ENCODE results near the gene ZNF175. TPM values are rescaled to one million over a fixed set of nuclear protein-coding genes. Genes with fewer than 3 reads are reported as not detected.

ZNF175 gene
- total RNA-seq, 4 donors from 2014 or later, result 2.1 to 5.0 (median 2.6) TPM

DNA sequence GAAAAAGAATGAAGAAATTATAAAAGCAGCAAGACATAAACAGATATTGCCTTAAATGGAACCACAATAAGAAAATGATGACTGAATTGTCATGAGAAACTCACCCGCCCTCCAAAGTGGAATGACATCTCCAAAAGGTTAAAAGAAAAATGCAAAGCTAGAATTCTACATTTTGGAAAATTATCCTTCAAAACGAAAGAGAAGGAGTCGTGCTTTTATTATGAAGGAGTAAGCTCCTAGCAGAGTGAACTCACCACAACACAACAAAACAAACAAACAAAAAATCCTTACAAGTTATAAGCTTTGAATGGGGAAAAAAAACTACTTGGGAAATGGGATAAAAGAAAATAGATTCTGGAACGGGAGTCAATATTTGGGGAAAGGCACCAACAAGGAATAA, 68.8 kb downstream of the ZNF175 start:
- H3K27ac ChIP-seq, result no peak overlapping the region
- no peak overlapping the region for H3K4me3 ChIP-seq
- H3K27me3 ChIP-seq, result no peaks in the 10 kb centered on the region
- intact Hi-C loops (cut with DNase I; ENCODE audit: low total_unique reads) (no loop called here), in situ Hi-C loops (cut with MboI; ENCODE audit: low sequenced_read_pairs in 4 of 4) (no loop called here)
- no peaks in the 10 kb centered on the region for H3K4me1 ChIP-seq
- TF ChIP-seq POLR2A (IDR thresholded peaks at IDR 0.05), result no peak
- TF ChIP-seq, protein P1, sequence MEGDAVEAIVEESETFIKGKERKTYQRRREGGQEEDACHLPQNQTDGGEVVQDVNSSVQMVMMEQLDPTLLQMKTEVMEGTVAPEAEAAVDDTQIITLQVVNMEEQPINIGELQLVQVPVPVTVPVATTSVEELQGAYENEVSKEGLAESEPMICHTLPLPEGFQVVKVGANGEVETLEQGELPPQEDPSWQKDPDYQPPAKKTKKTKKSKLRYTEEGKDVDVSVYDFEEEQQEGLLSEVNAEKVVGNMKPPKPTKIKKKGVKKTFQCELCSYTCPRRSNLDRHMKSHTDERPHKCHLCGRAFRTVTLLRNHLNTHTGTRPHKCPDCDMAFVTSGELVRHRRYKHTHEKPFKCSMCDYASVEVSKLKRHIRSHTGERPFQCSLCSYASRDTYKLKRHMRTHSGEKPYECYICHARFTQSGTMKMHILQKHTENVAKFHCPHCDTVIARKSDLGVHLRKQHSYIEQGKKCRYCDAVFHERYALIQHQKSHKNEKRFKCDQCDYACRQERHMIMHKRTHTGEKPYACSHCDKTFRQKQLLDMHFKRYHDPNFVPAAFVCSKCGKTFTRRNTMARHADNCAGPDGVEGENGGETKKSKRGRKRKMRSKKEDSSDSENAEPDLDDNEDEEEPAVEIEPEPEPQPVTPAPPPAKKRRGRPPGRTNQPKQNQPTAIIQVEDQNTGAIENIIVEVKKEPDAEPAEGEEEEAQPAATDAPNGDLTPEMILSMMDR (IDR thresholded peaks at IDR 0.05 in 4 of 5, conservative IDR thresholded peaks at IDR 0.05 in 1 of 5), result no peak
- DNase-seq (no peak), ATAC-seq (no peak)
- no peaks in the 10 kb centered on the region for H3K9me3 ChIP-seq
- H3K36me3 ChIP-seq, result no peaks in the 10 kb centered on the region

DNA sequence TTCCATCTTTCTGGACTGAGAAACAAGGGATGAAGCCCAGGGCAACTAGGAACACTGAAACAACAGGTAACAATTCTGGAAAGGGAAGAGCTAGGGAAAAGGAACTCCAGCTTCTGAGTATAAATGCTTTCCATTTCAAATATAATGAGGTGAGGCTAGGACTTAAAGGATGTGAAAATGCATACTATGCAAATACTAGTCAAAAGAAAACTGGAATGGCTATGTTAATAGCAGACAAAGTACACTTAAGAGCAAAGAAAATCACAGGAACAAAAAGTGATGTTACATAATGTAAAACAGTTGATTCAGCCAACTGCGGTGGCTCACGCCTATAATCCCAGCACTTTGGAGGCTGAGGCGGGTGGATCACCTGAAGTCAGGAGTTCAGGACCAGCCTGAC, 69.3 kb downstream of the ZNF175 start:
- no peaks in the 10 kb centered on the region for H3K36me3 ChIP-seq
- H3K9me3 ChIP-seq, result no peaks in the 10 kb centered on the region
- no peak overlapping the region for H3K4me3 ChIP-seq
- ATAC-seq, result no peak
- no peaks in the 10 kb centered on the region for H3K27me3 ChIP-seq
- intact Hi-C loops (cut with DNase I; ENCODE audit: low total_unique reads) (no loop called here), in situ Hi-C loops (cut with MboI; ENCODE audit: low sequenced_read_pairs in 4 of 4) (no loop called here)
- TF ChIP-seq, protein P1 (IDR thresholded peaks at IDR 0.05 in 4 of 5, conservative IDR thresholded peaks at IDR 0.05 in 1 of 5), result no peak
- TF ChIP-seq POLR2A (IDR thresholded peaks at IDR 0.05), result no peak
- H3K4me1 ChIP-seq, result no peaks in the 10 kb centered on the region
- H3K27ac ChIP-seq, result no peak overlapping the region
- DNase-seq, result no peak

DNA sequence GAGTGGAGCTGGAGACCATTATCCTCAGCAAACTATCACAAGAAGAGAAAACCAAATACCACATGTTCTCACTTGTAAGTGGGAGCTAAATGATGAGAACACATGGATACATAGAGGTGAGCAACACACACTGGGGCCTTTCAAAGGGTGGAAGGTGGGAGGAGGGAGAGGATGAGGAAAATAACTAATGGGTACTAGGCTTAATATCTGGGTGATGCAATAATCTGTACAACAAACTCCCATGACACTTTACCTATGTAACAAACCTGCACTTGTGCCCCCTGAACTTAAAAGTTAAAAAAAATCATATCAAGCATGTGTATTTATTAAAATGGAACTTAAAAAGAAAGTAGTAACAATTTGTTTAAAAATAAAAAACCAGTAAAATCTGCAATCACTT, 70.6 kb downstream of the ZNF175 start:
- intact Hi-C loops (cut with DNase I; ENCODE audit: low total_unique reads) (no loop called here), in situ Hi-C loops (cut with MboI; ENCODE audit: low sequenced_read_pairs in 4 of 4) (no loop called here)
- DNase-seq (no peak), ATAC-seq (no peak)
- TF ChIP-seq, protein P1 (IDR thresholded peaks at IDR 0.05 in 4 of 5, conservative IDR thresholded peaks at IDR 0.05 in 1 of 5), result no peak
- TF ChIP-seq POLR2A (IDR thresholded peaks at IDR 0.05), result no peak
- Histone ChIP-seq H3K4me1 (no peaks in the 10 kb centered on the region), H3K27ac (no peak overlapping the region), H3K36me3 (no peaks in the 10 kb centered on the region), H3K4me3 (no peak overlapping the region), H3K27me3 (no peaks in the 10 kb centered on the region), H3K9me3 (no peaks in the 10 kb centered on the region)

Other genes with a start within 250 kb of the ZNF175 start
- under 1 TPM; 0.20 to 0.75 (median 0.34) TPM for gene VSIG10L, start 229.1 kb upstream of the ZNF175 start, total RNA-seq
- gene ETFB, start 204.9 kb upstream of the ZNF175 start, total RNA-seq, result 100 to 1,000 TPM; 118 to 164 (median 141) TPM
- gene CLDND2, start 202.3 kb upstream of the ZNF175 start, total RNA-seq, result not detected
- gene NKG7, start 198.6 kb upstream of the ZNF175 start, total RNA-seq, result 1 to 10 TPM in 1 of 4 donors, under 1 TPM in 1, not detected in 2; 0.73 to 1.2 TPM
- not detected for gene LIM2, start 183.3 kb upstream of the ZNF175 start, total RNA-seq
- gene C19orf84, start 180.7 kb upstream of the ZNF175 start, total RNA-seq, result not detected
- gene SIGLEC10, start 153.6 kb upstream of the ZNF175 start, total RNA-seq, result 1 to 10 TPM in 1 of 4 donors, under 1 TPM in 2, not detected in 1; 0.87 to 1.3 (median 0.98) TPM
- gene SIGLEC8, start 112.8 kb upstream of the ZNF175 start, total RNA-seq, result under 1 TPM in 1 of 4 donors, not detected in 3; 0.13 TPM
- gene CEACAM18, start 92.7 kb upstream of the ZNF175 start, total RNA-seq, result not detected
- gene SIGLEC12, start 69.5 kb upstream of the ZNF175 start, total RNA-seq, result not detected
- gene SIGLEC6, start 39.6 kb upstream of the ZNF175 start, total RNA-seq, result under 1 TPM in 2 of 4 donors, not detected in 2; 0.18 to 0.46 TPM
- 1 to 10 TPM in 1 of 4 donors, under 1 TPM in 1, not detected in 2; 0.18 to 1.0 TPM for gene SIGLEC5, start 59.1 kb downstream of the ZNF175 start, total RNA-seq
- gene SIGLEC14, start 75.5 kb downstream of the ZNF175 start, total RNA-seq, result 1 to 10 TPM in 1 of 4 donors, under 1 TPM in 2, not detected in 1; 0.83 to 2.2 (median 0.98) TPM
- under 1 TPM in 3 of 4 donors, not detected in 1; 0.64 to 0.94 (median 0.71) TPM for gene SPACA6, start 122.0 kb downstream of the ZNF175 start, total RNA-seq
- under 1 TPM in 1 of 4 donors, not detected in 3; 0.18 TPM for gene HAS1, start 152.7 kb downstream of the ZNF175 start, total RNA-seq
- 1 to 10 TPM in 3 of 4 donors, not detected in 1; 3.0 to 6.1 (median 6.0) TPM for gene FPR1, start 180.6 kb downstream of the ZNF175 start, total RNA-seq
- under 1 TPM in 2 of 4 donors, not detected in 2; 0.26 to 1.00 TPM for gene FPR2, start 189.9 kb downstream of the ZNF175 start, total RNA-seq
- 1 to 10 TPM in 3 of 4 donors, under 1 TPM in 1; 0.66 to 2.2 (median 1.4) TPM for gene FPR3, start 223.9 kb downstream of the ZNF175 start, total RNA-seq

All from gastrocnemius medialis (tissue), 4 donors.